Measurements from ENCODE around the gene ZNF726.
A peak's percentile ranks its signal among the peaks of the same experiment; 100 is the strongest.

ZNF726 gene

GRCh38 chr19:23909222-23909621 lies 5.5 kb upstream of the ZNF726 start:
- Histone ChIP-seq H3K18ac (ENCODE audit: low read depth in 1 of 2, low read length in 2 of 2) (no peak overlapping the region), H2BK5ac (ENCODE audit: low read depth, low read length, poor library complexity, severe bottlenecking) (no peak overlapping the region), H3K23ac (ENCODE audit: low read length in 2 of 2) (no peak overlapping the region), H4K91ac (ENCODE audit: low read length) (no peak overlapping the region), H2BK12ac (ENCODE audit: low read length in 2 of 2) (no peak overlapping the region), H3K9ac (ENCODE audit: low read length) (no peak overlapping the region), H3K9me3 (ENCODE audit: control insufficient read depth, low read length) (peaks cover 29% of the 10 kb centered on the region), H4K8ac (ENCODE audit: low read length) (no peak overlapping the region), H3K14ac (ENCODE audit: low read length in 2 of 2) (no peak overlapping the region), H3K4me2 (ENCODE audit: low read length, poor library complexity, severe bottlenecking) (no peak overlapping the region), H3K36me3 (ENCODE audit: control insufficient read depth in 1 of 2, insufficient read depth in 2 of 2, low read depth in 1 of 2, low read length in 2 of 2) (no peaks in the 10 kb centered on the region), H2BK15ac (ENCODE audit: low read depth, poor library complexity, severe bottlenecking) (no peak overlapping the region), H3K4me1 (ENCODE audit: control insufficient read depth, insufficient read depth, low read depth, low read length) (no peaks in the 10 kb centered on the region), H3K79me1 (replicated peaks; ENCODE audit: low read length, poor library complexity, severe bottlenecking) (no peaks in the 10 kb centered on the region), H3K27ac (ENCODE audit: low read length, poor library complexity, severe bottlenecking) (no peak overlapping the region), H3K4ac (ENCODE audit: low read depth in 1 of 2, low read length in 2 of 2) (no peak overlapping the region), H3K27me3 (ENCODE audit: control insufficient read depth in 1 of 2, insufficient read depth in 1 of 2, low read length in 2 of 2) (no peaks in the 10 kb centered on the region), H2AFZ (ENCODE audit: low read depth, low read length) (no peak overlapping the region), H3K4me3 (ENCODE audit: insufficient read depth in 1 of 2, low read depth in 1 of 2, low read length in 2 of 2) (no peak overlapping the region), H2BK120ac (ENCODE audit: low read depth, low read length) (no peak overlapping the region), H2AK5ac (ENCODE audit: low read length, severe bottlenecking) (no peak overlapping the region)
- no peak for DNase-seq

DNA sequence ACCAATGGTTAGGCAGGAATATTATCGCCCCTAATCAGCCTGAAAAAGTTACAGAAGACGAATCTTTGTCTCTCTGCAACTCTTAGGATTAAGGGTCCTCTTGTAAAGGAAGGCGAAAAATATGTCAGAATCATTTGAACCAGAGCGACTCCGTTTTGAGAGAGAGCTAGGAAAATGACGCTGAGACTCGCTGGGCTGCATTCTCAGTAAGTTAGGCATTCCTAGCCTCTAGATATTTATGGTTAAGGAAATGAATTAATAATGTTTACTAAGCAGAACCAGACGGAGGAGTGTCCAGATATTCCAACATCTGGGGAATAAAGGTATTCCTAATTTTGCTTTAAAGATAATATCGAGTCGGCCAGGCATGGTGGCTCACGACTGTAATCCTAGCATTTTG lies 755 bp upstream of the ZNF726 start:
- Histone ChIP-seq H3K4me3 (ENCODE audit: insufficient read depth in 1 of 2, low read depth in 1 of 2, low read length in 2 of 2) (peak overlapping the region in 1 of 2 experiments; percentile 93), H4K91ac (ENCODE audit: low read length) (no peak overlapping the region), H2BK5ac (ENCODE audit: low read depth, low read length, poor library complexity, severe bottlenecking) (no peak overlapping the region), H3K27ac (ENCODE audit: low read length, poor library complexity, severe bottlenecking) (no peak overlapping the region), H3K18ac (ENCODE audit: low read depth in 1 of 2, low read length in 2 of 2) (no peak overlapping the region), H2AFZ (ENCODE audit: low read depth, low read length) (no peak overlapping the region), H2BK12ac (ENCODE audit: low read length in 2 of 2) (no peak overlapping the region), H3K9me3 (ENCODE audit: control insufficient read depth, low read length) (peaks cover 12% of the 10 kb centered on the region), H3K36me3 (ENCODE audit: control insufficient read depth in 1 of 2, insufficient read depth in 2 of 2, low read depth in 1 of 2, low read length in 2 of 2) (no peaks in the 10 kb centered on the region), H3K4ac (ENCODE audit: low read depth in 1 of 2, low read length in 2 of 2) (no peak overlapping the region), H3K4me2 (ENCODE audit: low read length, poor library complexity, severe bottlenecking) (no peak overlapping the region), H4K8ac (ENCODE audit: low read length) (no peak overlapping the region), H3K79me1 (replicated peaks; ENCODE audit: low read length, poor library complexity, severe bottlenecking) (no peaks in the 10 kb centered on the region), H3K14ac (ENCODE audit: low read length in 2 of 2) (no peak overlapping the region), H3K4me1 (ENCODE audit: control insufficient read depth, insufficient read depth, low read depth, low read length) (no peaks in the 10 kb centered on the region), H2BK120ac (ENCODE audit: low read depth, low read length) (no peak overlapping the region), H3K27me3 (ENCODE audit: control insufficient read depth in 1 of 2, insufficient read depth in 1 of 2, low read length in 2 of 2) (no peaks in the 10 kb centered on the region), H3K23ac (ENCODE audit: low read length in 2 of 2) (no peak overlapping the region), H2BK15ac (ENCODE audit: low read depth, poor library complexity, severe bottlenecking) (no peak overlapping the region), H2AK5ac (ENCODE audit: low read length, severe bottlenecking) (no peak overlapping the region), H3K9ac (ENCODE audit: low read length) (peak overlapping the region; percentile 94)
- WGBS = 89% methylated on average over 11 of the region's 11 CpGs
- DNase-seq = no peak

DNA sequence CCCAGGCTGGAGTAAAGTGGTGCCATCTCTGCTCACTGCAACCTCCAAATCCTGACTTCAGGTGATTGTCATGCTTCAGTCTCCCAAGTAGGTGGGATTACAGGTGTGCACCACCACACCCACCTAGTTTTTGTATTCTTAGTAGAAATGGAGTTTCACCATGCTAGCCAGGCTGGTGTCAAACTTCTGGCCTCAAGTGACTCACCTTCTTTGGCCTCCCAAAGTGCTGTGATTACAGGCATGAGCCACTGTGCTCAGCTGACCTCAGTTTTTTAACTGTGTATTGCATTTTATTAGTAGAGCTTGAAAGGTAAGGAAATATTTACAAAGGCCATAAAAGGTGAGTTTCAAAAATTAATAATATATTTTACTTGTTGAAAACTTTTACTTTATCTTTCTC lies 2.3 kb downstream of the ZNF726 start:
- Histone ChIP-seq H3K14ac (ENCODE audit: low read length in 2 of 2) (no peak overlapping the region), H3K4ac (ENCODE audit: low read depth in 1 of 2, low read length in 2 of 2) (no peak overlapping the region), H4K91ac (ENCODE audit: low read length) (no peak overlapping the region), H3K36me3 (ENCODE audit: control insufficient read depth in 1 of 2, insufficient read depth in 2 of 2, low read depth in 1 of 2, low read length in 2 of 2) (peaks cover 0 to 20% of the 10 kb centered on the region in 2 experiments), H3K9ac (ENCODE audit: low read length) (no peak overlapping the region), H4K8ac (ENCODE audit: low read length) (no peak overlapping the region), H3K23ac (ENCODE audit: low read length in 2 of 2) (no peak overlapping the region), H2AK5ac (ENCODE audit: low read length, severe bottlenecking) (no peak overlapping the region), H2BK15ac (ENCODE audit: low read depth, poor library complexity, severe bottlenecking) (no peak overlapping the region), H3K79me1 (replicated peaks; ENCODE audit: low read length, poor library complexity, severe bottlenecking) (no peaks in the 10 kb centered on the region), H2AFZ (ENCODE audit: low read depth, low read length) (no peak overlapping the region), H2BK120ac (ENCODE audit: low read depth, low read length) (no peak overlapping the region), H3K27me3 (ENCODE audit: control insufficient read depth in 1 of 2, insufficient read depth in 1 of 2, low read length in 2 of 2) (no peaks in the 10 kb centered on the region), H2BK5ac (ENCODE audit: low read depth, low read length, poor library complexity, severe bottlenecking) (no peak overlapping the region), H3K4me1 (ENCODE audit: control insufficient read depth, insufficient read depth, low read depth, low read length) (no peaks in the 10 kb centered on the region), H3K18ac (ENCODE audit: low read depth in 1 of 2, low read length in 2 of 2) (no peak overlapping the region), H3K4me2 (ENCODE audit: low read length, poor library complexity, severe bottlenecking) (no peak overlapping the region), H3K27ac (ENCODE audit: low read length, poor library complexity, severe bottlenecking) (no peak overlapping the region), H2BK12ac (ENCODE audit: low read length in 2 of 2) (no peak overlapping the region), H3K9me3 (ENCODE audit: control insufficient read depth, low read length) (peaks cover 19% of the 10 kb centered on the region), H3K4me3 (ENCODE audit: insufficient read depth in 1 of 2, low read depth in 1 of 2, low read length in 2 of 2) (no peak overlapping the region)
- no peak for DNase-seq

DNA sequence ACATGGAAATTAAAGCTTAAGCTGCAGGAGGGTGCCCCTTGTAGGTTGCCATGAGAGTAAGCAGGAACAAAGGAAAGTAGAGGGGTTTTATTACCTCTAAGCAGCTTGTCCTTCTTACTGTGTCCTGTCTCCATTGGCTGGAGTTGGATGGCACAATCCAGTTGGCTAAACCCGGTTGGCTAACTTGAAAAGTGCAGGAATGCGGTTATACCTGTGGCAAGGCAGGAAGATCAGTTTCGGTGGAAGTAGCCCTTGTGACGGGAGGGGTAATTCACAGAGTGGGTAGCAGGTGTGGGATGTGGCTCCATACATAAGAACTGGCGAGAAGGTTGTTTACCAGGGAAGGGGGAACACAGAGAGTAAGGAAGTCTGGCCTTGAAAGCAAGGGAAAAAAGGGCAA lies 3.2 kb downstream of the ZNF726 start:
- H2BK120ac ChIP-seq (ENCODE audit: low read depth, low read length) = no peak overlapping the region
- no peak overlapping the region for H3K23ac ChIP-seq (ENCODE audit: low read length in 2 of 2)
- no peak overlapping the region for H2BK15ac ChIP-seq (ENCODE audit: low read depth, poor library complexity, severe bottlenecking)
- H3K9ac ChIP-seq (ENCODE audit: low read length) = no peak overlapping the region
- no peak overlapping the region for H2AFZ ChIP-seq (ENCODE audit: low read depth, low read length)
- H2AK5ac ChIP-seq (ENCODE audit: low read length, severe bottlenecking) = no peak overlapping the region
- H3K36me3 ChIP-seq (ENCODE audit: control insufficient read depth in 1 of 2, insufficient read depth in 2 of 2, low read depth in 1 of 2, low read length in 2 of 2) = peaks cover 0 to 22% of the 10 kb centered on the region in 2 experiments
- H3K18ac ChIP-seq (ENCODE audit: low read depth in 1 of 2, low read length in 2 of 2) = no peak overlapping the region
- no peak overlapping the region for H2BK5ac ChIP-seq (ENCODE audit: low read depth, low read length, poor library complexity, severe bottlenecking)
- no peak overlapping the region for H2BK12ac ChIP-seq (ENCODE audit: low read length in 2 of 2)
- H3K79me1 ChIP-seq (replicated peaks; ENCODE audit: low read length, poor library complexity, severe bottlenecking) = no peaks in the 10 kb centered on the region
- WGBS = 76% methylated on average over 4 of the region's 5 CpGs
- DNase-seq = no peak
- no peak overlapping the region for H4K8ac ChIP-seq (ENCODE audit: low read length)
- no peak overlapping the region for H4K91ac ChIP-seq (ENCODE audit: low read length)
- H3K27ac ChIP-seq (ENCODE audit: low read length, poor library complexity, severe bottlenecking) = no peak overlapping the region
- H3K27me3 ChIP-seq (ENCODE audit: control insufficient read depth in 1 of 2, insufficient read depth in 1 of 2, low read length in 2 of 2) = no peaks in the 10 kb centered on the region
- no peak overlapping the region for H3K14ac ChIP-seq (ENCODE audit: low read length in 2 of 2)
- no peaks in the 10 kb centered on the region for H3K4me1 ChIP-seq (ENCODE audit: control insufficient read depth, insufficient read depth, low read depth, low read length)
- no peak overlapping the region for H3K4ac ChIP-seq (ENCODE audit: low read depth in 1 of 2, low read length in 2 of 2)
- H3K9me3 ChIP-seq (ENCODE audit: control insufficient read depth, low read length) = peaks cover 24% of the 10 kb centered on the region
- no peak overlapping the region for H3K4me2 ChIP-seq (ENCODE audit: low read length, poor library complexity, severe bottlenecking)
- no peak overlapping the region for H3K4me3 ChIP-seq (ENCODE audit: insufficient read depth in 1 of 2, low read depth in 1 of 2, low read length in 2 of 2)

Measured in mesenchymal stem cell (in vitro differentiated cells and primary cell).